ENCODE results near the gene IQCE. TPM values are rescaled to one million over a fixed set of nuclear protein-coding genes. Genes with fewer than 3 reads are reported as not detected.

Gene IQCE
- total RNA-seq, 4 donors from 2014 or later = 9.7 to 23.5 (median 15.6) TPM

DNA sequence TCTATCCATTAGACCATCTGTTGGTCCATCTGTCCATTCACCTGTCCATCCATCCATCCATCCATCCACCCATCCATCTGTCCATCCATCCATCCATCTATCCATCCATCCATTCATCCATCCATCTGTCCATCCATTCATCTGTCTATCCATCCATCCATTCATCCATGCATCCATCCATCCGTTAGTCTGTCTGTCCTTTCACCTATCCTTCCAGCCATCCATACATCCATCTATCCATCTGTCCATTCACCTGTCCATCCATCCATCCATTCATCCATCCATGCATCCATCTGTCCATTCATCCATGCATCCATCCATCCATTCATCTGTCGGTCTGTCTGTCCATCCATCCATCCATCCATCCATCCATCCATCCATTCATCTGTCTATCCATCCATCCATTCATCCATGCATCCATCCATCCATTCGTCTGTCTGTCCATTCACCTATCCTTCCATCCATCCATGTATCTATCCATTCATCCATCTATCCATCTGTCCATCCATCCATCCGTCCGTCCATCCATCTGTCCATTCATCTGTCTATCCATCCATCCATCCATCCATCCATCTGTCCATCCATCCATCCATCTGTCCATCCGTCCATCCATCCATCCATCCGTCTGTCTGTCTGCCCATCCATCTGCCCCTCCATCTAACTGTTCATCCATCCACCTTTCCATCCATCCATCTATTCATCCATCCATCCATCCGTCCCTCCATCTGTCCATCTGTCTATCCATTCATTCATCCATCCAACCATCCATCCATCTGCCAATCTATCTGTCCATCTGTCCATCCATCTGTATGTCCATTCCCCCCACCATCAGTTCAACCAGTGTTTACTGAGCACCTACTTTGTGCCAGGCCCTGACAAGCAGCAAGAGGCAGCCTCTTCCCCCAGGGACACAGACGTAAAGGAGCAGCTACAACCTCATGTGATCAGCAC is 44.0 kb upstream of the IQCE start:
- no peaks in the 10 kb centered on the region for H3K36me3 ChIP-seq
- H3K27ac ChIP-seq = no peak overlapping the region
- ATAC-seq = no peak
- no peak for TF ChIP-seq POLR2AphosphoS5 (IDR thresholded peaks at IDR 0.05)
- TF ChIP-seq, protein P1, sequence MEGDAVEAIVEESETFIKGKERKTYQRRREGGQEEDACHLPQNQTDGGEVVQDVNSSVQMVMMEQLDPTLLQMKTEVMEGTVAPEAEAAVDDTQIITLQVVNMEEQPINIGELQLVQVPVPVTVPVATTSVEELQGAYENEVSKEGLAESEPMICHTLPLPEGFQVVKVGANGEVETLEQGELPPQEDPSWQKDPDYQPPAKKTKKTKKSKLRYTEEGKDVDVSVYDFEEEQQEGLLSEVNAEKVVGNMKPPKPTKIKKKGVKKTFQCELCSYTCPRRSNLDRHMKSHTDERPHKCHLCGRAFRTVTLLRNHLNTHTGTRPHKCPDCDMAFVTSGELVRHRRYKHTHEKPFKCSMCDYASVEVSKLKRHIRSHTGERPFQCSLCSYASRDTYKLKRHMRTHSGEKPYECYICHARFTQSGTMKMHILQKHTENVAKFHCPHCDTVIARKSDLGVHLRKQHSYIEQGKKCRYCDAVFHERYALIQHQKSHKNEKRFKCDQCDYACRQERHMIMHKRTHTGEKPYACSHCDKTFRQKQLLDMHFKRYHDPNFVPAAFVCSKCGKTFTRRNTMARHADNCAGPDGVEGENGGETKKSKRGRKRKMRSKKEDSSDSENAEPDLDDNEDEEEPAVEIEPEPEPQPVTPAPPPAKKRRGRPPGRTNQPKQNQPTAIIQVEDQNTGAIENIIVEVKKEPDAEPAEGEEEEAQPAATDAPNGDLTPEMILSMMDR (IDR thresholded peaks at IDR 0.05) = no peak
- no peak for TF ChIP-seq EP300 (IDR thresholded peaks at IDR 0.05)
- no peak for TF ChIP-seq POLR2A (IDR thresholded peaks at IDR 0.05)
- H3K27me3 ChIP-seq = peaks cover 12% of the 10 kb centered on the region
- WGBS, 2 donors (ENCODE audit: low coverage in 1 of 2) = 74 to 76% methylated on average over 8 of the region's 9 CpGs
- H3K4me3 ChIP-seq = no peak overlapping the region
- no peaks in the 10 kb centered on the region for H3K9me3 ChIP-seq
- peaks cover 0 to 43% (median 26%) of the 10 kb centered on the region in 3 donors for H3K4me1 ChIP-seq

DNA sequence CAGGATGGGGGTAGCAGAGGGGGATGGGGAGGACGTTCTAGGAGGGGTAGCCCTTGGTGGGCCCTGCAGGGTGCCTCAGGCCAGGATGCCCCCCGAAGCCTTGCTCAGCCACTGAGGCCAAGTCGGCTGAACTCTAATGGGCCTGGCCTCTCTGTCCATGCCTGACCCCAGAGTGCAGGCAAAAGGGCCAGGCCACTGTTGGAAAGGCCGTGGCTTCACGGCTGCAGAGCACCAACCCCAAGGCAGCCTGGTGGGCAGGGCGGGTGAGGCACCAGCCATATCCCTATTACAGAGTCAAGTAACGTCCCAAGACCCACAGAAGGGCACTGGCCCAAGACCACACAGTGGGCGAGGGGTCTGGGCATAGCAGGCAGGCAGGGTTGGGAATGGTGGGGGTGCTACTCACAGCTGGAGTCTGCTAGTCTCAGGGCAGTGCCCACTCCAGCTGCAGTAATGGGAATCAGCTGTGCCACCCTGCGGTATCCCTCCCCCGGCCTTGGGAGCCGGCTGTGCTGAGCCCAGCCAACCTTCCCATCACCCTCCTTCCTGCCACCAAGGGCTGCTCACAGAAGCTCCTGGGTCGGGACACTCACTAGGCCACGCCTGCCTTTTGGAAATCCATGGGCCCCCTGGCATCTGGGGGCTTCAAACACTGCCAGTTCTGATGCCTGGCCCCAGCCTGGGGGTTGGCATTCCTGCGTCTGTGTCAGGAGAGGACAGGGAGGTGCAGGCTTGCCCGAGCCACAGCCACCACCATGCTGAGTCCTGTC is 43.2 kb upstream of the IQCE start:
- Histone ChIP-seq H3K27me3 (peaks cover 19% of the 10 kb centered on the region), H3K9me3 (no peaks in the 10 kb centered on the region), H3K36me3 (no peaks in the 10 kb centered on the region), H3K4me3 (no peak overlapping the region), H3K27ac (no peak overlapping the region), H3K4me1 (peaks cover 0 to 44% (median 26%) of the 10 kb centered on the region in 3 donors)
- TF ChIP-seq POLR2A (IDR thresholded peaks at IDR 0.05) (no peak), EP300 (IDR thresholded peaks at IDR 0.05) (no peak), POLR2AphosphoS5 (IDR thresholded peaks at IDR 0.05) (no peak)
- TF ChIP-seq, protein P1 (IDR thresholded peaks at IDR 0.05) = no peak
- ATAC-seq = no peak
- whole genome bisulfite sequencing, 2 donors (ENCODE audit: low coverage in 1 of 2) = no CpG with 5 or more reads among the region's 15 CpGs

DNA sequence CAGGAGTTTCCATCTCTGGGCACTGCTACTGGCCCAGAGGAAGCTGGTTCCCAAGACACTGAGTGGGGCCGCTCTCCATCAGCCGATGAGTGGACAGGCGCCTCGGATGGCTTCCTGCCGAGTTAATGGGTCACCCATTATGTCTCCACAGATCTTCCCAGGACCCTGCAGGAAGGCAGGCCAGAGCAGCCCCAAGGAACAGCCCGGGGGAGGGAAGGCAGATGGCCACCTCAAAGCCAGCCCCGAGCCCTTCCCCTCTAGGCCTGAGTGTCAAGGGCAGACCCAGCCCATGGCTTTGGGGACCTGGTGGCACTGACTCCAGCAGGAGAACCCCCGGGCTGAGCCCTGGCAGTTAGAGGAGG is 42.6 kb upstream of the IQCE start:
- Histone ChIP-seq H3K4me1 (peaks cover 0 to 44% (median 27%) of the 10 kb centered on the region in 3 donors), H3K27me3 (peaks cover 24% of the 10 kb centered on the region), H3K9me3 (no peaks in the 10 kb centered on the region), H3K36me3 (no peaks in the 10 kb centered on the region), H3K4me3 (no peak overlapping the region), H3K27ac (no peak overlapping the region)
- TF ChIP-seq EP300 (IDR thresholded peaks at IDR 0.05) = no peak
- TF ChIP-seq POLR2AphosphoS5 (IDR thresholded peaks at IDR 0.05) = no peak
- TF ChIP-seq, protein P1 (IDR thresholded peaks at IDR 0.05) = no peak
- TF ChIP-seq POLR2A (IDR thresholded peaks at IDR 0.05) = no peak
- WGBS, 2 donors (ENCODE audit: low coverage in 1 of 2) = no CpG with 5 or more reads among the region's 8 CpGs
- no peak for ATAC-seq

DNA sequence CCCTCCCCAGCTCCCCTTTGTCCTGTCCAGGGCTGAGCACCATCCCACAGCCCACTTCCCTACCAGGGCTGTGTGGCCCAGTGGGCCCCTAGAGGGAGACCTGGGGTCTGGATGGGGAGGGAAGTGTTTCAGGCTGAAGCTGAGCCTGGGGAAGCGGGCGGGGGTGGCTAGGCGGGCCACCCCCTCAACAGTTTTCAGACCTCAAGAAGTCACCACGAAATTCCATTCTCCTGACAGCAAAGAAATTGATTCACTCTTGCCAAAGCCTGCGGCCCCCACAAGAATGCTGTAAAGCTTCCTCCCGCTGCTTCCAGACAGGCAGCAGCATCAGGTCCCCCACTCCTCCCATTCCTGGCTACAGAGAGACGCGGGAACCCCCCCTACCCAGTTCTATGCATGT is 41.8 kb upstream of the IQCE start:
- Histone ChIP-seq H3K27ac (no peak overlapping the region), H3K36me3 (no peaks in the 10 kb centered on the region), H3K9me3 (no peaks in the 10 kb centered on the region), H3K4me1 (peaks cover 0 to 44% (median 26%) of the 10 kb centered on the region in 3 donors), H3K27me3 (peaks cover 33% of the 10 kb centered on the region), H3K4me3 (no peak overlapping the region)
- no peak for TF ChIP-seq POLR2A (IDR thresholded peaks at IDR 0.05)
- TF ChIP-seq, protein P1 (IDR thresholded peaks at IDR 0.05) = no peak
- no peak for TF ChIP-seq POLR2AphosphoS5 (IDR thresholded peaks at IDR 0.05)
- no peak for TF ChIP-seq EP300 (IDR thresholded peaks at IDR 0.05)
- no peak for ATAC-seq
- 45% methylated on average over 6 of the region's 8 CpGs; no CpG with 5 or more reads in 1 of the 2 donors for WGBS, 2 donors (ENCODE audit: low coverage in 1 of 2)

Measured in gastroesophageal sphincter (tissue), 4 donors.